ENCODE measurements around the gene ABHD17A. TPM values are rescaled to one million over a fixed set of nuclear protein-coding genes. Genes with fewer than 3 reads are reported as not detected.
A peak's percentile ranks its signal among the peaks of the same experiment; 100 is the strongest.

Gene ABHD17A
- total and polyA plus RNA-seq, 2 donors (not counting 1 experiment from before 2014, with no cell fraction given) = 63.1 to 134 TPM

- Mint-ChIP-seq H3K4me1 (peaks cover 33% of the 10 kb centered on the region), H3K27me3 (no peaks in the 10 kb centered on the region), H3K9me3 (ENCODE audit: insufficient read depth) (no peaks in the 10 kb centered on the region), H3K27ac (peak overlapping the region; percentile 79), H3K4me3 (peak overlapping the region; percentile 30)
- DNase-seq = no peak
- no peak overlapping the region for H3K4me2 ChIP-seq (replicated peaks; ENCODE audit: low read depth, low read length, poor library complexity, severe bottlenecking)
- H3K9me3 ChIP-seq (ENCODE audit: control extremely low read depth in 1 of 3, control insufficient read depth in 2 of 3, insufficient read depth in 1 of 3, low read length in 2 of 3) = no peaks in the 10 kb centered on the region
- H3K27me3 ChIP-seq (replicated peaks in 1 of 4; ENCODE audit: control extremely low read depth in 1 of 4, control insufficient read depth in 3 of 4, insufficient read depth in 4 of 4, low read length in 3 of 4) = no peaks in the 10 kb centered on the region
- CTCF ChIA-PET = interaction anchor here (0.9 to 1.3 kb wide), 3 partner anchors 17 to 37 kb away, joined by 3 read pairs; no protein-coding TSS in a partner anchor
- POLR2A ChIA-PET = interaction anchor here (0.6 to 1.0 kb wide), 2 partner anchors 15 to 190 kb away, joined by 3 read pairs; no protein-coding TSS in a partner anchor
- no peaks in the 10 kb centered on the region for H3K36me3 ChIP-seq (replicated peaks in 1 of 2; ENCODE audit: control extremely low read depth in 1 of 2, control insufficient read depth in 1 of 2, extremely low read depth in 1 of 2, insufficient read depth in 2 of 2, low read length in 1 of 2)
- WGBS (ENCODE audit: insufficient coverage) = 92% methylated on average over 13 of the region's 17 CpGs
- no peak overlapping the region for H2AFZ ChIP-seq (ENCODE audit: insufficient read depth, low read depth, low read length, poor library complexity, severe bottlenecking)
- H3K79me2 ChIP-seq (ENCODE audit: control insufficient read depth, insufficient read depth, low read length) = peaks cover 5% of the 10 kb centered on the region
- H3K27ac ChIP-seq (ENCODE audit: low read length in 2 of 2) = no peak overlapping the region
- H3K9ac ChIP-seq (ENCODE audit: low read length) = no peak overlapping the region
- no peak for ATAC-seq (ENCODE audit: low read depth)
- intact Hi-C loops (cut with micrococcal nuclease) = no loop called here
- H3K4me1 ChIP-seq (ENCODE audit: control insufficient read depth in 2 of 2, insufficient read depth in 2 of 2, low read length in 2 of 2) = peaks cover 44 to 56% of the 10 kb centered on the region in 2 donors
- H3K4me3 ChIP-seq (ENCODE audit: control extremely low read depth in 1 of 5, extremely low read depth in 1 of 5, insufficient read depth in 1 of 5, low read depth in 2 of 5, low read length in 4 of 5) = no peak overlapping the region
- TF ChIP-seq CTCF (IDR thresholded peaks at IDR 0.05) = no peak
- TF ChIP-seq EZH2 (IDR thresholded peaks at IDR 0.05; ENCODE audit: borderline replicate concordance, insufficient read depth, low read depth, low read length, poor library complexity, severe bottlenecking) = no peak
- no peaks in the 10 kb centered on the region for H4K20me1 ChIP-seq (ENCODE audit: control insufficient read depth, insufficient read depth, low read length, poor library complexity, severe bottlenecking)
These were observed 8.5 kb upstream of the ABHD17A start for GRCh38 chr19:1893791-1894190.

- H3K27ac Mint-ChIP-seq = peak overlapping the region; percentile 2
- TF ChIP-seq EZH2 (IDR thresholded peaks at IDR 0.05; ENCODE audit: borderline replicate concordance, insufficient read depth, low read depth, low read length, poor library complexity, severe bottlenecking) = no peak
- TF ChIP-seq CTCF (IDR thresholded peaks at IDR 0.05) = no peak
These were observed 4.6 kb upstream of the ABHD17A start for GRCh38 chr19:1889907-1890306.

More at GRCh38 chr19:1889907-1890306, 4.6 kb upstream of the ABHD17A start:
- Histone ChIP-seq H3K36me3 (replicated peaks in 1 of 2; ENCODE audit: control extremely low read depth in 1 of 2, control insufficient read depth in 1 of 2, extremely low read depth in 1 of 2, insufficient read depth in 2 of 2, low read length in 1 of 2) (no peaks in the 10 kb centered on the region), H3K9ac (ENCODE audit: low read length) (no peak overlapping the region), H3K79me2 (ENCODE audit: control insufficient read depth, insufficient read depth, low read length) (peaks cover 15% of the 10 kb centered on the region), H3K4me3 (ENCODE audit: control extremely low read depth in 1 of 5, extremely low read depth in 1 of 5, insufficient read depth in 1 of 5, low read depth in 2 of 5, low read length in 4 of 5) (no peak overlapping the region), H3K27ac (ENCODE audit: low read length in 2 of 2) (no peak overlapping the region), H2AFZ (ENCODE audit: insufficient read depth, low read depth, low read length, poor library complexity, severe bottlenecking) (no peak overlapping the region), H3K4me1 (ENCODE audit: control insufficient read depth in 2 of 2, insufficient read depth in 2 of 2, low read length in 2 of 2) (peaks cover 17 to 38% of the 10 kb centered on the region in 2 donors), H3K9me3 (ENCODE audit: control extremely low read depth in 1 of 3, control insufficient read depth in 2 of 3, insufficient read depth in 1 of 3, low read length in 2 of 3) (no peaks in the 10 kb centered on the region), H4K20me1 (ENCODE audit: control insufficient read depth, insufficient read depth, low read length, poor library complexity, severe bottlenecking) (peaks cover under 1% of the 10 kb centered on the region), H3K4me2 (replicated peaks; ENCODE audit: low read depth, low read length, poor library complexity, severe bottlenecking) (no peak overlapping the region), H3K27me3 (replicated peaks in 1 of 4; ENCODE audit: control extremely low read depth in 1 of 4, control insufficient read depth in 3 of 4, insufficient read depth in 4 of 4, low read length in 3 of 4) (no peaks in the 10 kb centered on the region)
- intact Hi-C loops (cut with micrococcal nuclease) = no loop called here
- no peak for ATAC-seq (ENCODE audit: low read depth)
- DNase-seq = no peak
- WGBS (ENCODE audit: insufficient coverage) = no CpG with 5 or more reads among the region's 1 CpG
- Mint-ChIP-seq H3K4me1 (peaks cover 14% of the 10 kb centered on the region), H3K9me3 (ENCODE audit: insufficient read depth) (no peaks in the 10 kb centered on the region), H3K27me3 (no peaks in the 10 kb centered on the region), H3K4me3 (no peak overlapping the region)
- POLR2A ChIA-PET = interaction anchor here (1.3 kb wide), 1 partner anchor 162 kb away, joined by 3 read pairs; no protein-coding TSS in a partner anchor
- CTCF ChIA-PET = interaction anchor here (0.9 kb wide), 1 partner anchor 14 kb away, joined by 4 read pairs; no protein-coding TSS in a partner anchor

All from B cell (primary cell).